NCI-H1105 (cell line): ENCODE measurements around the gene RBM34.
"Not testable (repeated sequence)": the region's sequence is repeated elsewhere in the genome, so short reads cannot be mapped to it uniquely, and the experiment has no call there.

Source experiments
- DNase-seq: peaks from one replicate; lab custom pipeline; 2025; lab: John Stamatoyannopoulos, UW

RBM34 gene

DNA sequence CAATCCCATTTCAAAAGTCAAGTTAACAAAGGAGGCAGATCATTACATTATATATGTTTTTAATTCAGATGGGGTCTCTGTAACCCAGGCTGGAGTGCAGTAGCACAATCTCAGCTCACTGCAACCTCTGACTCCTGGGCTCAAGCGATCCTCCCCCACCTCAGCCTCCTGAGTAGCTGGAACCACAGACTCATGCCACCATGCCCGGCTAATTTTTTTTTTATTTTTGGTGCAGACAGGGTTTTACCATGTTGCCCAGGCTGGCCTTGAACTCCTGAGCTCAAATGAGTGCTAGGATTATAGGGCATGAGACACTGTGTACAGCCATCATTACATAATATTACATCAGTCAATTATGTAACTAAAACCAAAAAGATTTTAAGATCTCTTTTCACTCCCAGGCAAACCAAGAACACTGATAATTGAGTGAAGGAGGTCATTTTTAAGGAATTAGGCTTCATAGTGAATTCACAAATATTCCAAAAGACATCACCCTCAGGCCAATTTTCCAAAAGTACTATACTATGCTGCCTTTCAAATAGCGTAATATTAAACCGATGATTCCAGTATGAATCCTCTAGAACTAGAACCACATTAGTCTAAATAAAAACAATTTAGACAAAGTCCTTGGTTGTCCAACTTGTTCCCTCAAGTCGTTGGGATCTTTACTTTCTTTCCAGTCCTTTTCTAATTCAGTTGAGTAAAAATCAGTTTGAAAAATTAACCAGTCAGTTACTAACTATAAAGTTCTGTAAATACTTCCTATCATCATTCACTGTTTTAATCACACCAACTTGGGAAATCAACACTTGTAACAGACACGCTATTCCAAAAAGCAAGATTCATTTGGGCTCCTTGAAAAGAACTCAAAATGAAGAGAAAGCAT is 48.5 kb downstream of the RBM34 start:
- DNase-seq, result no peak

DNA sequence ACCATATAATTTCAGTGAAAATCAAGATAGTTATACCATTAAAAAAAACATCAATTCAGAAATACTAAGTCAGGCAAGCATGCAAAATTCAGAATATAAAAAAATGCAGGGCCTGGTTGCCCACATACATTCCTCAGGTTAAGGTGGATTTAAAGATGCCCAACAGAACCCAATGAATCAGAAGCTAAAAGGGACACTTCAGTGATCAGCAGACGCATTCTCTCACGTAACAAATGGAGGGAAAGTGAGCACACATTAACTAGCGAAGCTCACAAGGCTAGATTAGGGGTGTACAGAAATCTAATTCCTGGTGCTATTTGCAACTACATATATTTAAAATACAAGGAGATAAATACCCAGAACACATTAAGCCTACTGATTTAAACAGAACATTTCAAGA is 49.9 kb downstream of the RBM34 start:
- DNase-seq, result no peak

DNA sequence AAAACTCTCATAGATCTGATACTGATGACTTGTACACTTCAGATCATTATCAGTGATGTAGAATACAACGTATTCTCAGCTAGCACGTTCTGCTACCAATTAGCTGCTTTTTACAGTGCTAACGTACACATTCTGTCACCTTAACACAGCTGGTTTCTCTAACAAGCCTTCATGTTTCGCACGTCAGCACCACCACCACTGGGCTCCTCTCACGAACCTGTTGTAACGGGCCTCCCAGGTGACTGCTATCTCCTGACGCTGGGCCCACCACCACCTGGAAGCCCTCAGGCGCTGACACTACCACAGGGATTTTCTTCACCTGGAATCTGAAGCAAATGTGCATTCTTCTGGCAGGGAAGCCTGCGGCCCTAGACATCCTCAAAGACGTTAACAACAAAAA is 52.2 kb downstream of the RBM34 start:
- DNase-seq, result no peak

DNA sequence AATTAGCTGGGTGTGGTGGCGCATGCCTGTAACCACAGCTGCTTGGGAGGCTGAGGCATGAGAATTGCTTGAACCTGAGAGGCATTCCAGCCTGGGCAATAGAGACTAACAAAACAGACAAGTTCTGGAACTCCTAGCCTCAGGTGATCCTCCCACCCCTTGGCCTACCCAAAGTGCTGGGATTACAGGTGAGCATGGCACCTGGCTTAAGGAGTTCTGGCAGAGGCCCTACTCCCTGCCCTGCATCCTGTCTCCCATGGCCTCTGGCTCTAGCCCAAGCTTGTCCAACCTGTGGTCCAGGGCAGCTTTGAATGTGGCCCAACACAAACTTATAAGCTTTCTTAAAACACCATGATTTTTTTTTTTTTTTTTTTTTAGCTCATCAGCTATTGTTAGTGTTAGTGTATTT is 52.9 kb downstream of the RBM34 start:
- DNase-seq, result no peak

DNA sequence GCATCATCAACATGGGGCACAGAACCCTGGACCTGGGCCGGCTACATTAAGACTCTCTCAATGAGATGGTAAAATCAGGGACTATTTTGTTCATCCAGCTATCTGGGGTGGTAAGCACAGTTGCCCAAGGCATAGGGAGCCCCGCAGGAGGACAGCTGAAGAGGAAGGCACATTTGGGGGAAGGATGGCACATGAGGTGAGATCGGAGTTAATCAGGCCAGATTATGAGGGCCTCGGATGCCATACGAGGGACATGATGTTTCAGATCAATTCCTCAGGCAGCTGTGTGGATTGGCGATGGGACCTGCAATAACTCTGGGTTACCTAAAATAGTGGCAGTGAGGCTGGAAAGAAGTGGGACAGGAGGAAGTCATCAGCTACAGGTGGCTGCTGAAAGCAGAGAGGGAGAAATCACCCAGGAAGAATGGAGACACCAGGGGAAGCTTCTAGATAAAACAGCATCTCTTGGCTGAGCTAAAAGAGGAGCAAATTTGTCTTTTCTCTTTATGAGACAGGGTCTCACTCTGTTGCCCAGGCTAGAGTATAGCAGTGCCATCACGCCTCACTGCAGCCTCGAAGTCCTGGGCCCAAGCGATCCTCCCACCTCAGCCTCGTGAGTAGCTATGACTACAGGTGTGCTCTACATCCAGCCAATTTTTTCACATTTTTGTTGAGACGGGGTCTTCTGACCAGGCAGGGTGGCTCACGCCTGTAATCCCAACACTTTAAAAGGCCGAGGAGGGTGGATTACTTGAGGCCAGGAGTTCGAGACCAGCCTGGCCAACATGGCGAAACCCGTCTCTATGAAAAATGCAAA is 53.5 kb downstream of the RBM34 start:
- no peak for DNase-seq

DNA sequence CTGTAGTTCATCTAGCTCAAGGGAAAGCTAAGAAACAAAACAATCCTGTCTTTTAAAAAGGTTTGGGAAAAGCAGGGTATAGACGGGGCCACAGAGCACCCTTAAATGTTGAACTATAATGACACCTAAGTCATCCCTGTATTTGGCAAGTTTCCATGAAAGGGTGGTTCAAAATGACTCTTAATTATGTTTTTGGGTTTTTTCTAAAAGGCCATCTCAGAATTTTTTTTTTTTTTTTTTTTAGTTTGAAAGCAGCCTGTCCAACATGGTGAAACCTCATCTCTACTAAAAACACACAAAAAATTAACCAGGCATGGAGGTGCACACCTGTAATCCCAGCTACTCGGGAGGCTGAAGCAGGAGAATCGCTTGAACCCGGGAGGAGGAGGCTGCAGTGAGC is 54.6 kb downstream of the RBM34 start:
- no peak for DNase-seq

DNA sequence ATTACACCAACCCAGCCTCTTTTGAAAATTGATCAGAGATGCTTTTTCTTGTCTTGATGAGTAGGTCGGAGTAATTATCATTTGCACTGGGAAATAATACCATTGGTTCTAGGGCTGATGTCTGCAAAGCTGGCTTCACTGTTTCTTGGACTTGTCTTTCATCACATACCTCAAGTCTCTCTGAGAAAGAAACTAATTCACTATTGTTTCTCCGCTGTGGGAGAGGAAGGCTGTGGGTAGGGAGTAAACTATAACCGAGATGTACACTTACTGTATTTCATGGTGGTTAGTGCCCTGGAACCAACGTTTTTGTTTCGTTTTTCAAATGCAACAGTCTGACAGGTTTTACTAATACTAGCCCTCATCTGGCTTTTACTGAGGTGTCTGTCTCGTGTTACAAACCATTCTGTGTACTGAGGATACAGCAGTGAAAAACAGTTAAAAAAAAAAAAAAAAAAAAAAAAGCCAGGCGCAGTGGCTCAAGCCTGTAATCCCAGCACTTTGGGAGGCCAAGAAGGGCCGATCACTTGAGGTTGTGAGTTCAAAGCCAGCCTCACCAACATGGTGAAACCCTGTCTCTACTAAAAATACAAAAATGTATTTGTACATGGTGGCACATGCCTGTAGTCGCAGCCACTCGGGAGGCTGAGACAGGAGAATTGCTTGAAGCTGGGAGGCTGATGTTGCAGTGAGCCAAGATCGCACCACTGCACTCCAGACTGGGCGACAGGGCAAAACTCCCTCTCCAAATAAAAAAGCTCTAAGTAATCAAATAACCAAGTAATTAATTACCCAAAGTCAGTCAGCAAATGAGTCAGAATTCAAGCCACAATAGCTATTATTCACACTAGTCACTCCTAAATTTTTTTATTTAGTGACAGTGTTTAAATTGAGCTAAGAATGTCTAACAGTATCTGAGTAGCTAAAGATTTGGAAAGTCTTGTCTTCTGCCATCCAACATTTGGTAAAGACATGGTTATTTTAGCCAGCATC is 55.7 kb downstream of the RBM34 start:
- DNase-seq, result peak; percentile 25

DNA sequence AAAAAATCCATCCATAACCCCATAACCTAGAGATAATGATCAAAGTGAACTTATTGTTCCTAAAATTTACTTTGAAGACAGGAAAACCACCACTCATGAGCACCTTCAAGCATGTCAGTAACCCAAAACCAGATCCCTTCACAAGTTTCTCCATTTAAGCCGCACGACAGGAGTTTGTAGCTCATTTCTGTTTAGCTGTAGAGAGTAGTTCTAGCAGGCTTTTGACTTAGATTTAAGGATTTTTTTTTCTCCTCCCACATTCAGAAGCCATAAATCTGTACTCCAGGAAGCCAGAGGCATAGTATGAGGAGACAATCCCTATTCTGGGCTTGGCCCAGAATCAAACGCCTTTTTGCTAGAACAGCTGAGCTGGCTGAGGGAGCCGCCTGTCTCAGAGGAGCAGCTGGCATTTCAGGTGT is 58.0 kb downstream of the RBM34 start:
- peak; percentile 4 for DNase-seq

DNA sequence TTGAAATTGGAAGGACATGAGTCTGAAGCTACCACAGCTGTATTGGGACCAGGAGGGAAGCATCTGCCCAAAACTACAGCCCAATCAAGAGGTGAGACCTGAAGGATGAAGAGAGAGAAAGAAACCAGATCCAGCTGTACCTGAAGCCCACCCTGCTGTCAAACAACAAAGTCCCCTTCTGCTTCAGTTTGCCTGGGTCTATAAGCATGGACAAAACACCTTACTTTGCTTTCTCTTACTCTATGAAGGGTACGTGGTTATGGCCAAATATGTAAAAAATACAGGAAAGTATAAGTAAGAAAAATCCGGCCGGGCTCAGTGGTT is 58.8 kb downstream of the RBM34 start:
- DNase-seq, result no peak

DNA sequence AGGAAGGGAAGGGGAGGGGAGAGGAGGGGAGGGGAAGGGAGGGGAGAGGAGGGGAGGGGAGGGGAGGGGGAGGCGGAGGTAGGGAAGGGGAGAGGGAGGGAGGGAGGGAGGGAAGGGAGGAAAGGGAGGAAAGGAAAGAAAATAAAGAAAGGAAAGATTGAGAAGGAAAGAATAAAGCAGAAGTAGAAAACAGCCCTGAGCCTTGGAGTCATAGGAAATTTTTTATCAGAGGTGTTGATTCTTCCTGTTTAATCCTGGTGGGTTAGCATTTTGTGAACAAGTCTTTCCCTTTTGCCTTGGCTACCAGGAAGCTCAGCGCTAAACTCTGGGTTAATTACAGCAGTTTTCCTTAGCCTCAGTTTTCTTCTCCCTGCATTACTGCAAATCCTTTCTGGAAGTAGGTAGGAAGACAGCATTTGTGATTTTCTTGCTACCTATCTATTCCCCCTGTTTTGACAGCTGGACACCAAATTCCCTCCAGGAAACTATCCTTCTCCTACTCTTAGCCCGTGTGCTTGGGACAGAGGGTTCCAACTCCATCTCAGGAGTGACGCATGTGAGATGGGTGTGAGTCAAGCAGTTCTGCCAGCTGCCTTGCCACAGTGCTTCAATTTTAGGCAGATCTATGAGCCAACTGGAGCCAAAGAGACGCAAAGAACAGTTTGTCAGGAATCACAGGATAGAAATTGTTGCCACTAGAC is 59.3 kb downstream of the RBM34 start:
- DNase-seq, result no peak

DNA sequence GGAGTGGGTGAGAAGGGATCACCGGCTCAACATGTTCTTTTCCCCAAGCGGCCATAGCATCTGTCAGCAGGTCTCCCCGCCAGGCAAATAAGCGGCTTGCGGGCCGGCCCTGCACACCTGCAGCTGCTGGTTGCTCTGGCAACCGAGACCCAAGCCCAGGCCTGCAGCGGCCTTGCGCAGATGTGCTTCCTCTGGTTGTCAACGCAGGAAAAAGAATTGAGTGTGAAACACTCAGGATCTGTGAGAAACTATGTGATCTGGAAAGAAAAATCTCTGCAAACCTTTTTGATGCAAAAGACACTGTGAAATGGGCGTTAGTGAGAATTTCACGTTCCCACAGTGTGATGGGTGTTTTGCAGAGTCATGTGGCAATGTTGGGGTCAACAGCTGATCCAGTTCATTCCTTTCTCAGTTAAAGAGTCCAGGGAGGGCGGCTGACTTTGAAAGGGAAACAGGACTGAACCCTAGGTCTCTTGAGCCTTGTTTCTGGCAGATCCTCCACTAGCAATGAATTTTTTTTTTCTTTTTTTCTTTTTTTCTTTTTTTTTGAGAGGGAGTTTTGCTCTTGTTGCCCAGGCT is 60.8 kb downstream of the RBM34 start:
- DNase-seq, result no peak

DNA sequence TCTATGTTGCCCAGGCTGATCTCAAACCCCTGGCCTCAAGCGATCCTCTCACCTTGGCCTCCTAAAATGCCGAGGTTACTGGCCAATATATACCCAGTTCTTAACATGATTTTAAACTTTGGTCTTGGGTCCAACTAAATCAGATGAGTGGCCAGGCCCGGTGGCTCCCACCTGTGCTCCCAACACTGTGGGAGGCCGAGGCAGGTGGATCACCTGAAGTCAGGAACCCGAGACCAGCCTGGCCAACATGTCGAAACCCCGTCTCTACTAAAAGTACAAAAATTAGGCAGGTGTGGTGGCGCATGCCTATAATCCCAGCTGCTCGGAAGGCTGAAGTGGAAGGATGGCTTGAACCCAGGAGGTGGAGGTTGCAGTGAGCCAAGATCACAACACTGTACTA is 62.1 kb downstream of the RBM34 start:
- no peak for DNase-seq

DNA sequence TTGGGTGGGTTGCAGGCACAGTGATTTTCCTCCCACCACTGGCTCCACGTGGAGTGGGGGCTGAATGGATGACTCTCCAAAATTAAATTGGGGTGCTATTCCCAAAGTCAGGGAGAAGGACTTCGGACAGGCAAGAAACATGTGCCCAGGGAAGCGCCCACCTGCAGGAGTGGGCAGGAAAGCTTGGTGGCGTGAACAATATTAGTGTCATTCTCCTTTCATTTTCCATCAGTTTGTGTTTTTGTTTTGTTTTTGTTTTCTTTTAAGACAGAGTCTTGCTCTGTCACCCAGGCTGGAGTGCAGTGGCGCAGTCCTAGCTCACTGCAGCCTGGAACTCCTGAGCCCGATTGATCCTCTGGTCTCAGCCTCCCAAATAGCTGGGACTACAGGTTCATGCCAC is 62.5 kb downstream of the RBM34 start:
- DNase-seq, result no peak

DNA sequence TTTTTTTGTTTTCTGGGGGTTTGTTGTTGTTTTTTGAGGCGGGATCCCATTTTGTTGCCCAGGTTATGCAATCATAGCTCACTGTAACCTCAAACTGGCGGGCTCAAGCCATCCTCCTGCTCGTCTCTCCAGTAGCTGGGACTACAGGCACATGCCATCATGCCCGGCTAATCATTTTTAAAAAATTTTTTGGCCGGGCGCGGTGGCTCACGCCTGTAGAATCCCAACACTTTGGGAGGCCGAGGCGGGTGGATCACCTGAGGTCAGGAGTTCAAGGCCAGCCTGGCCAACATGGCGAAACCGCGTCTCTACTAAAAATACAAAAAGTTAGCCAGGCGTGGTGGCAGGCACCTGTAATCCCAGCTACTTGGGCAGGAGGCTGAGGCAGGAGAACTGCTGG is 63.5 kb downstream of the RBM34 start:
- not testable (repeated sequence) for DNase-seq

DNA sequence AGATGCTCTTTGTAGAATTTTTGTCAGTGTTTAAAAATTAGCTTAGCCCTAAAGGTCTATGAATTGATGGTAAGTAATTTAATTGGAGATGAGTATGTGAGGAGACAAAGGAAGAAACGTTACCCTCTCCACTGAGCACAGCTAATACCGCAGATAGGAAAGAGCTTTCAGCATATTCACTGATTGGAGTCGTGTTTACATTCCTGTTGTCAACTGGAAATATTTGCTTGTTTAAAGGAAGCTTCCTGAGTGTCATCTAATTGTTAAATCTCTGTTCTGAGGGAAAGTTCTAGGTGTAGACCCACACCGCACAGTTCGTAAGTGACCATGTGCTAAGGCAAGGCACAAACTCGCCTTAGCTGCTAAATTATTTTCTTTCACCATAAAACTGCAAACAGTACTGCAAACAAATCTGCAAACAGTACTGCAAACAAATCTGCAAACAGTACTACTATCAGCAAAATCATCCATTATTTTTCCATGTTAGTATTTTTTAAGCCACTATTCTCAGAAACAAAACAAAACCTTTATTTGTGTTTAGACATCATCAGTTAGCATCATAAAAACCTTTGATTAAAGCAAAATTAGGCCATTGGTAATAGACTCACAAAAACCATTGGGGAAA is 65.0 kb downstream of the RBM34 start:
- no peak for DNase-seq

DNA sequence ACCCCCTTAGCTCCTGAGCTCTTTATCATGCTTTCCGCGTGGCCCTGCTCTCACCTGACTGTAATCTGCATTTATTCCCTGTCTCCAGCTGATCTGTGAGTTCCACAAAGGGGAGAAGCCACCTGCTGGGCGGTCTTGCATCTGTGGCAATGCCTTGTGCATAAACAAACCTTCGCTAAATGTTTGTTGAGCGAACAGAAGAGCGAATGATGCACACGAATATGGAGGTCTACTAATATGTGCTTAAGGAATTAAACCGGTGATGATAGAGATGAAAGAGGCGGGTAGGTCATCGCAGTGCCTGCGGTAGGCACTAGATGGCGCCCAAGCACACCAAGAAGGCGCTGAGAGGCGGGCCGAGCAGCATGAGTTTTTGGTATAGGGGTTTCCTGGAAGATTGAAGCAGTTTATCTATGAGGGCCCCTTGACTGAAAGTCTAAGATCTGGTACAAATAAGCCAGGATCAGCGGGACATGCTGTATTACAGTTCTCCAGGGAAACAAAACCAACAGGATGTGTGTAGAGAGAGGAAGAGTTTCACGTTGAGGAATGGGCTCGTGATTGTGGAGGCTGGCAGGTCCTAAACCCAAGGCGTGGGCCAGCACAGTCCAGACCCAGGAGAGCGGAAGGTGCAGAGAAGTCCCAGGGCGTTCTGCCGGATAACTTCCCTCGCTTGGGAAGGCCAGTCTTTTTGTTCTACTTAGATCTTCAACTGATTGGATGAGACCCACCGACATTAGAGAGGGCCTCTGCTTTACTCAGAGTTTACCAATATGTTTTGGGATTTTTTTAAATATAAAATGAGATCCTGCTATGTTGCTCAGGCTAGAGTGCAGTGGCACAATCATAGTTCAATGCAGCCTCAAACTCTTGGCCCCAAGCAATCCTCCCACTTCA is 67.1 kb downstream of the RBM34 start:
- DNase-seq, result no peak

DNA sequence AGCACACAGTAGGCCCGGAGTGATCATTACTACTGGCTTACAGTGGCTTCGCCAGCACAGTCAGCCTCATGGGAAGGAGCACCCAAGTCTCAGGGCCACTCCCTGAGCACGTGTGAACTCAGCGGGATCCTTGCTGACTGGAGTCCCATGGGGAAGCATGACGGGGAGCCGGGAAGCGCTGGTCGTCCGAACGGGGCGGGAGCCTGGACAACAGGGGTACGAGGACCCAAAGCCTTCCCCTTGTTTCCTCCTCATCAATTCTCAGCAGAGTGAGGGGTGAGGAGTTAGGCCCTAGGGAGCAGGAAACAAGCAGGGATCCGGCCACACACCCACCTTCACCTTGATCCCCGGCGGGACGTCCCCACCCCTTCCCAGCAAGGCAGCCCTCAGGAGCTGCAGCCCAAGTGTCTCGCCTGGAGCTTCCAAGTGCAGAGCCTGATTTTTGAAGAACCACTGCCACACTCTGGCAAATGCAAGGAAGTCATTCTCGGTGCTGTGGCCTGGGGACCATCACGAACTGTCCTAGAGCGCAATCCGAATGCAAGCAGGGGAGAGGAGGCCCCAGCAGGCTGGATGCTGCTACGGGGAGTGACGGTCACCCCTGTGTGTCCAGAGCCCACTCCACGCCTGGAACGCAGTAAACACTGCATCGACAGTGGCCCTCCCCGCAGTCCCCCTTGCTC is 67.9 kb downstream of the RBM34 start:
- no peak for DNase-seq

DNA sequence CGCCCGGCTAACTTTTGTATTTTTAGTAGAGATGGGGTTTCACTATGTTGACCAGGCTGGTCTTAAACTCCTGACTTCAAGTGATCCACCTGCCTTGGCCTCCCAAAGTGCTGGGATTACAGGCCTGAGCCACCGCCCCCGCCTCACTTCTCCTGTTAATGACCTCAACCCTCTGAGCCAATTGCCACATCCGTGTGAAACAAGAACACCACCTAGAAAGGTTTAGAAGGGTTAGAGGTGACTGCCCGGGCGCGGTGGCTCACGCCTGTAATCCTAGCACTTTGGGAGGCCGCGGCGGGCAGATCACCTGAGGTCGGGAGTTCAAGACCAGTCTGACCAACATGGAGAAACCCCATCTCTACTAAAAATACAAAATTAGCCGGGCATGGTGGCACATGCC is 68.6 kb downstream of the RBM34 start:
- DNase-seq, result not testable (repeated sequence)

DNA sequence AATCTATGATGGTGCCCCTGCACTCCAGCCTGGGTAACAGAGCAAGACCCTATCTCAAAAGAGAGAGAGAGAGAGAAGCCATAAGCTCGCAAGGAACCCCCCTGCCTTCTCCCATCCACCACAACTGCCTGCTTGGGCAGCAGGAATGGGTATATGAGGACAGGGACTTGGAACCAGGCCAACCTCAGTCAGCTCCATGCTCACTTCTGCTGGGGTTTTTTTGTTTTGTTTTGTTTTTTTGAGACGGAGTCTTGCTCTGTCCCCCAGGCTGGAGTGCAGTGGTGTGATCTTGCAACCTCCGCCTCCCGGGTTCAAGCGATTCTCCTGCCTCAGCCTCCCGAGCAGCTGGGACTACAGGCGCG is 69.0 kb downstream of the RBM34 start:
- not testable (repeated sequence) for DNase-seq
